HG02798 (cell line): Measurements from ENCODE around the gene ADNP2.

Source experiments
- ATAC-seq: cut with Tn5 transposase; IDR thresholded peaks from one replicate; pipeline ENCODE4 v1.9.1; 2021; ENCODE audit warnings: mild to moderate bottlenecking; ENCODE audit not compliant: unreplicated experiment, poor library complexity

ADNP2 gene

DNA sequence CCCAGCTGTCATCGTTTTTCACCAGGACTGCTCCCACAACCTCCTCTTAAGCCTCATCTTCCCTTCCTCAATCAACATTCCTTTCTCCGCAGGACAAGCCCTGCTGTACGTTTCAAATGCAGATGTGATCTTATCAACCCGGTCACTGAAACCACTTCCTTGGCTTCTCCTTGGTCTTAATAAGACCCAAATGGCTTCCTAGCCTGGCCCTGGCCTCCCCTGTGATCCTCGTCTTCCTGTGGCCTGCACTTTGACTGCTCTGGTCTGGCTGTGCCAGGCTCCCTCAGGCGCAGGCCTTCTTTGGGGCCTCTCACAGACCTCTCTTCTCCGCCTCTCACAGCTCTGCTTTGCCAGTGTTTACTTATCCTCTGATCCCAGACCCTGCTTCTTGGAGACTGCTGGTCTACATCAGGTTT lies 4.7 kb upstream of the ADNP2 start:
- ATAC-seq: no peak

- ATAC-seq: peak; percentile 43
Observed at GRCh38 chr18:80105369-80106167, 3.5 kb upstream of the ADNP2 start.

DNA sequence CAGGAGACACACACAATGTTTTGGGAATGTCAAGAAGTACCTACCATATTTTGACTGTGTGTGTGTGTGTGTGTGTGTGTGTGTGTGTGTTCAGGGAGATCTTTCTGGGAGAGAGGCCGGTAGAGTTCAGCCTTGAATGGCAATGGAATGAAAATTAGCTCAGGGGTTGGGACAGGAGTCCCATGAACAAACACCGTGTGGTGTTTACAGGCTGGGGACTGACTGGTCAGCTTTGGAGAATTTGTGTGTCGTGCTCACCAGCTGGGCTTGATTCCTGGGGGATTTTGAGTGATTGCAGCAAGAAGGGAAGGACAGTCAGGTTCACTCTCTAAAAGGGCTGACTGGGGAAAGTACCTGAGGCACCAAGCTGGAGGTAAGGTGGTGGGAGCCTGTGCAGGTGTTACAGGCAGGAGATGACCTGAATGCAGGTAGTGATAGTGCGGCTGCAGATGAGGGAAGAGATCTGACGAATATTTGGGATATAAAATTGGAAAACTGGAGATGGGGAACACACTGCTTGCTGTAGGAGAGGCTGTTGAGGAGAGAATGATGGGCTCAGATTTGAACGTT lies 2.5 kb upstream of the ADNP2 start:
- no peak for ATAC-seq

DNA sequence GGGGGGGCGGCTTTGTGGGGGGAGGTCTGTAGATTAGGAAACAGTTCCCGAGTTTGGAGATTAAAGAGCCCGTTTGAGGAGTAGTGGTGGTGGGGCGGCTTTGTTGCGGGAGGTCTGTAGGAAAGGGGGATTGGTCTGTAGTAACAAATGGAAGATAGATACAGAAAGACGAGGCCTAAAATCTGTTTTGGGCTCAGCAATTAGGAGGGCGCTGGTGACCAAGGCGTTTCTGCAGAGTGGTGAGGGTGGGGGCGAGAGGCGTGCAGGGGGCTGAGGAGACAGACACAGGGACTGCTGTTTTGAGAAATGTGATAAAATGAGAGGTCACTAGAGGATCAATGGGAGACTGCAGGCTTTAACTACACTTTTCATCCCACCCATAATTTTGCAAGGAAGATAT lies 1.6 kb upstream of the ADNP2 start:
- ATAC-seq: no peak

DNA sequence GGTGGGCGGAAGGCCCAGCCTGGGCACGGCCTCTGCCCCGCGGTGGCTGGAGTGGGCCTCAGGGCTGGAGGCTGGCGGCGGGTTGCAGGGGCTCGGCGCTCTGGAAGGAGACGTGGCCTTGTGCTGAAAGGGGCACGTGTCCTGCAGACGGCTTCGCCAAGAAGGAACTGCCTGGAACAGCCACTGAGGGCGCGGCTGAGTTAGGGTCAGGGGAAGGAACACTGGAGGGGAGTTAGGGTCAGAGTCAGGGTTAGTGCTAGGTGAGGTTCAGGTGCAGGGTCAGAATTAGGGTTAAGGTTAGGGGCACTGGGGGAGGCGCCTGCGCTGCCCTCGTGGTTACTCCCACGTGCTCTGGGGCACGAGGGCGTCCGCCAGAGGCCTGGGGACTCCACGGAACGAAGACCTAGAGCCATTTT lies 933 bp upstream of the ADNP2 start:
- ATAC-seq: no peak

- ATAC-seq: peak; percentile 28
Observed at GRCh38 chr18:80109676-80110078, 615 bp downstream of the ADNP2 start.

- ATAC-seq: no peak
Observed at GRCh38 chr18:80112624-80113248, 3.7 kb downstream of the ADNP2 start.

DNA sequence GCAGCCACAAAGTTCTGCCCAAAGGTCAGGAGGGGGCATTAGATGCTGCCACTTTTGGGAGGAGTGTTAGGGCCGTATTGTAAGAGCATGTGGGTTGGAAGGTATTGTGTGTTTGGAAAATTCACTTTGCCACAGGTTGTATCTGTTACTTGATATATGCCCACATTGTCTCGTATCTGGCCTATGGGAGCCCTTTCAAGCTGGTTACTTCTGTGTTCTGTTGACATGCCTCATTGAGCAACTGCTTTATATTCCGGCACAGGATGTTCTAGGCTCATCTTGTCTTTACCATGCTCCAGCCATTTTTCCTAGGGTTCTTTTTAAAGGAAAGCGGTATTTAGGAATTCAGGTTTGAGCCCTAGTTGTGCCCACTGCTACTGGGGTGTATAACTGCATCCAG lies 6.0 kb downstream of the ADNP2 start:
- ATAC-seq: no peak

- no peak for ATAC-seq
Observed at GRCh38 chr18:80119111-80119510, 10.0 kb downstream of the ADNP2 start.

GRCh38 chr18:80120932-80121331 lies 11.9 kb downstream of the ADNP2 start:
- no peak for ATAC-seq

DNA sequence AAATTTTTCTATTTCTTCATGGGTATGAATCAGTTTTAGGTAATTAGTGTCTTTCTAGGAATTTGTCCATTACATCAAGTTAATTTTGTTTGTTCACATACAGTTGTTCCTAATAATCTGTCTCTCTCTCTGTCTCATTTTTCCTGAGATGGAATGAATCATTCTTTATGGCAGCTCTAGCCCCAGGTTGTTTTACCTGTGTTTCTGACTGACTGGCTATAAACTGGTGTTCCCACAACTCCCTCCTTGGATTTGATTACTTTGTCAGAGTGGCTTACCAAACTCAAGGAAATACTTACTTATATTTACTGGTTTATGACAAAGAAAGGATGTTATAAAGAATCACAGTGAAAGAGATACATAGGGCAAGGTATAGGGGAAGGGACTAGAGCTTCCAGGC lies 15.1 kb downstream of the ADNP2 start:
- ATAC-seq: no peak

- ATAC-seq: no peak
Observed at GRCh38 chr18:80126797-80127196, 17.7 kb downstream of the ADNP2 start.

- no peak for ATAC-seq
Observed at GRCh38 chr18:80127635-80128034, 18.6 kb downstream of the ADNP2 start.

GRCh38 chr18:80129672-80130367 lies 20.8 kb downstream of the ADNP2 start:
- ATAC-seq: no peak

- ATAC-seq: no peak
Observed at GRCh38 chr18:80130555-80130954, 21.5 kb downstream of the ADNP2 start.

DNA sequence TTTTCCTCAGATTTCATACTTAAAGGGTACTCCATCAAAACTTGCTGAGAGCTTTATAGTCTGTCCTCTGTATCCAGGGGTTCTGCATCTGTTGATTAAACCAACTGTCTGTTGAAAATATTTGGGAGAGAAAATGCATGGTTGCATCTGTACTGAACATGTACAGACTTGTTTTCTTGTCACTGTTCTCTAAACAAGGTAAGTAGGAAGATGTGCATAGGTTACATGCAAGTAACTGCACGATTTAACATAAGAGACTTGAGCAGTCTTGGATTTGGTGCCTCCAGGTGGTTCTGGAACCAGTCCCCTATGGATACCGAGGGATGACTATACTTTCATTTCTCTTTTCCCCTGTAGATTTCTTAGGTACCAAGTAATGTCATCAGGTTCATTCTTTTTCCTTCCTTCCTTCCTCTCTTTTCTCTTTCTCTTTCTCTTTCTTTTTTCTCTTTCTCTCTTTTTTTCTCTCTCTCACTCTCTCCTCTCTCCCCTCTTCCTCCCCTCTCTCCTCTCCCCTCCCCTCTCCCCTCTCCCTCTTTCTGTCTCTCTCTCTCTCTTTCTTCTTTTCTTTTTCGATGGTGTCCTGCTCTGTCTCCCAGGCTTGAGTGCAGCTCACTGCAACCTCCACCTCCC lies 23.2 kb downstream of the ADNP2 start:
- no peak for ATAC-seq

DNA sequence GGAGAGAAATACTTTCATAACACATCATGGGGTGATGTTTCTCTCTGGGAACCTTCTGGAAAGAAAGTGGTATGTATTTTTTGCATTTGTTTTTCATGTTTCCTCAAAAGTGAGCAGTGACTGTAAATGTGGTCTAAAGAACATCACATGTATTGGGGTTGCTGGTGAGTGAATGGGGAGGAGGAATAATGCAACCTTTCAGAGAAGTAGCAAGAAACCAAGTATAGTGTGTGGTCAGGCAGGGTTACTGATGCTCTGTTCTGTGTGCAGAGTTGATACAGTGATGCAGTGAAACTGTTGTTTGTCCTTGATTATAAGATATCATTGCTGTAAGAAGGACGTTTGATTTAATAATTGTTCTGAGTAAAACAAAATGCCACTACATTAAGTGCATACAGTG lies 24.1 kb downstream of the ADNP2 start:
- ATAC-seq: no peak

- ATAC-seq: no peak
Observed at GRCh38 chr18:80135136-80135535, 26.1 kb downstream of the ADNP2 start.

- no peak for ATAC-seq
Observed at GRCh38 chr18:80136679-80137078, 27.6 kb downstream of the ADNP2 start.

- no peak for ATAC-seq
Observed at GRCh38 chr18:80137137-80137536, 28.1 kb downstream of the ADNP2 start.

- no peak for ATAC-seq
Observed at GRCh38 chr18:80137976-80138375, 28.9 kb downstream of the ADNP2 start.
